ENCODE data around the gene COG2.

Gene COG2

DNA sequence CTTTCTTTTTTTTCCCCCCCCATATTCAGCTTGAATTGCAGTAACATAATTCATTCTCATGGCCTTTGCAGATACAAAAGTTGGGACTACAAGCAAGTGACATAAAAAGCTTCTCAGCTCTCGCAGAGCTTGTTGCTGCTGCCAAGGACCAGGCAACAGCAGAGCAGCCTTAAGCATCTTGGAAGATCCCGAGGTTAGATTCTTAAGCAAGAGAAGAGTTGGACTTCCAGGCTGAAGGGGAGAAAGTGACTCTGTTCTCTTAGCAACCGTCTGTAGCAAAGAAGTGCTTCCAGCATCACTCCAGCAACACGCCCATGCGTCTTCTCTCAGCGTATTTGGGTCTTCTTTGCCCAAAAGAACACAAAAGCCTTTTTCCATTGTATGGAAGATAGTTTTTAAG, 50.9 kb downstream of the COG2 start:
- Histone ChIP-seq H4K8ac (ENCODE audit: low read depth, low read length) (no peak overlapping the region), H3K79me2 (ENCODE audit: control insufficient read depth, insufficient read depth, low read length) (no peaks in the 10 kb centered on the region), H3K4ac (ENCODE audit: low read depth, low read length) (no peak overlapping the region), H3K27me3 (ENCODE audit: insufficient read depth, low read length, poor library complexity) (no peaks in the 10 kb centered on the region), H3K9ac (ENCODE audit: low read length) (no peak overlapping the region), H2BK120ac (ENCODE audit: low read depth, low read length) (no peak overlapping the region), H3K18ac (ENCODE audit: low read length) (no peak overlapping the region), H4K5ac (ENCODE audit: low read length) (no peak overlapping the region), H3K4me3 (ENCODE audit: low read length) (no peak overlapping the region), H3K23ac (ENCODE audit: low read length) (no peak overlapping the region), H2AK5ac (ENCODE audit: low read length) (no peak overlapping the region), H3K4me2 (ENCODE audit: low read length) (no peak overlapping the region), H3K56ac (ENCODE audit: low read length) (no peak overlapping the region), H2BK5ac (ENCODE audit: low read length) (no peak overlapping the region), H3K79me1 (ENCODE audit: low read length) (no peaks in the 10 kb centered on the region), H3K27ac (ENCODE audit: low read depth, low read length) (no peak overlapping the region), H3K36me3 (ENCODE audit: control insufficient read depth, insufficient read depth, low read length) (peaks cover 2% of the 10 kb centered on the region), H3K4me1 (ENCODE audit: control insufficient read depth, low read depth, low read length) (no peaks in the 10 kb centered on the region), H2BK15ac (replicated peaks; ENCODE audit: low read depth) (no peak overlapping the region)
- WGBS (ENCODE audit: extremely low coverage, insufficient coverage, low lambda C conversion rate), result no CpG with 5 or more reads among the region's 6 CpGs
- no peak for DNase-seq

DNA sequence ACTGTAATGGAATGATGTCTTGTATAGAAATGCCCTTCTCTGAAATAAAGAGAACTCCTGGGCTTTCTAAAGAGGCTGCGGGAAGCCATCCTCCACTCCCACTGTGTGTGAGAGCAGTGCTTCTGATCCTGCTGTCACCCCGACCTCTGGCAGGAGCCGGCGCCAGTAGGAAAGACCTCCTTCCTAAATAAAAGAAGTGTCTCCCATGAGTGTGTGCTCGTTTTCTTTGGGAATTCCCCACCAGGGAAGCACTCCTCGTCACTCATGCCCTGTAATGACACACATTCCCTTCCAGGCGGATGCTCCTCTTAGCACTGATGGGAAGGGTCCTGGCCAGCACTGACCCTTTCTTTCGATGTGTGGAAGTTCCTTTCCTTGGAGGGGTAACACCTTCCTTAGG, 51.5 kb downstream of the COG2 start:
- no peak overlapping the region for H4K5ac ChIP-seq (ENCODE audit: low read length)
- no peak for DNase-seq
- H3K79me1 ChIP-seq (ENCODE audit: low read length), result no peaks in the 10 kb centered on the region
- no peak overlapping the region for H3K23ac ChIP-seq (ENCODE audit: low read length)
- no peak overlapping the region for H3K56ac ChIP-seq (ENCODE audit: low read length)
- H2AK5ac ChIP-seq (ENCODE audit: low read length), result no peak overlapping the region
- H3K9ac ChIP-seq (ENCODE audit: low read length), result no peak overlapping the region
- no peaks in the 10 kb centered on the region for H3K4me1 ChIP-seq (ENCODE audit: control insufficient read depth, low read depth, low read length)
- WGBS (ENCODE audit: extremely low coverage, insufficient coverage, low lambda C conversion rate), result no CpG with 5 or more reads among the region's 8 CpGs
- H2BK120ac ChIP-seq (ENCODE audit: low read depth, low read length), result no peak overlapping the region
- H3K79me2 ChIP-seq (ENCODE audit: control insufficient read depth, insufficient read depth, low read length), result no peaks in the 10 kb centered on the region
- H3K18ac ChIP-seq (ENCODE audit: low read length), result no peak overlapping the region
- H3K36me3 ChIP-seq (ENCODE audit: control insufficient read depth, insufficient read depth, low read length), result peaks cover 2% of the 10 kb centered on the region
- H2BK15ac ChIP-seq (replicated peaks; ENCODE audit: low read depth), result no peak overlapping the region
- no peaks in the 10 kb centered on the region for H3K27me3 ChIP-seq (ENCODE audit: insufficient read depth, low read length, poor library complexity)
- no peak overlapping the region for H2BK5ac ChIP-seq (ENCODE audit: low read length)
- H3K27ac ChIP-seq (ENCODE audit: low read depth, low read length), result no peak overlapping the region
- no peak overlapping the region for H3K4ac ChIP-seq (ENCODE audit: low read depth, low read length)
- H3K4me2 ChIP-seq (ENCODE audit: low read length), result no peak overlapping the region
- no peak overlapping the region for H4K8ac ChIP-seq (ENCODE audit: low read depth, low read length)
- H3K4me3 ChIP-seq (ENCODE audit: low read length), result no peak overlapping the region

GRCh38 chr1:230694464-230694863, 52.2 kb downstream of the COG2 start:
- Histone ChIP-seq H3K4me1 (ENCODE audit: control insufficient read depth, low read depth, low read length) (no peaks in the 10 kb centered on the region), H2BK5ac (ENCODE audit: low read length) (no peak overlapping the region), H3K4ac (ENCODE audit: low read depth, low read length) (no peak overlapping the region), H3K23ac (ENCODE audit: low read length) (no peak overlapping the region), H4K8ac (ENCODE audit: low read depth, low read length) (no peak overlapping the region), H2BK15ac (replicated peaks; ENCODE audit: low read depth) (no peak overlapping the region), H2BK120ac (ENCODE audit: low read depth, low read length) (no peak overlapping the region), H3K4me2 (ENCODE audit: low read length) (no peak overlapping the region), H3K4me3 (ENCODE audit: low read length) (no peak overlapping the region), H3K18ac (ENCODE audit: low read length) (no peak overlapping the region), H3K79me2 (ENCODE audit: control insufficient read depth, insufficient read depth, low read length) (no peaks in the 10 kb centered on the region), H2AK5ac (ENCODE audit: low read length) (no peak overlapping the region), H3K79me1 (ENCODE audit: low read length) (no peaks in the 10 kb centered on the region), H3K27me3 (ENCODE audit: insufficient read depth, low read length, poor library complexity) (no peaks in the 10 kb centered on the region), H3K9ac (ENCODE audit: low read length) (no peak overlapping the region), H3K36me3 (ENCODE audit: control insufficient read depth, insufficient read depth, low read length) (peaks cover 2% of the 10 kb centered on the region), H4K5ac (ENCODE audit: low read length) (no peak overlapping the region), H3K56ac (ENCODE audit: low read length) (no peak overlapping the region), H3K27ac (ENCODE audit: low read depth, low read length) (no peak overlapping the region)
- DNase-seq, result no peak
- no CpG with 5 or more reads among the region's 4 CpGs for WGBS (ENCODE audit: extremely low coverage, insufficient coverage, low lambda C conversion rate)

DNA sequence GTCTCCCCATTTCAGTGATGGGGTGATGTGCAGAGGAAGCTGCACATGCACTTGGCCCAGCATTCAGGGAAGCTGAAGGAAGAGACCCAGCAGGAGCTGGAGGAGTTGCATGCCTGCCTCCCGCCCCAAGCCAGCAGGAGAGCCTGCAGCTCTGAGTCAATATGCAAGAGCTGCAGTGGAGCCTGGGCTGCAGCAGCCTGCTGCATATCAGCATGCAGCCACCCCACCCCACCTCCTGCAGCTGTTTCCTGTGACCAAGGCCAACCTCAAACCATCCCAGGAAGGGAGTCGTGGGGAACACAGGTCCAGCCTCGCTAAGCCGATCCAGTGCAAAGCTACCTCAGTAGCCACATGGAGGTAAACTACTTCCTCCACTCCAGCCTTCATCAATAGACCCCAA, 52.7 kb downstream of the COG2 start:
- no peak overlapping the region for H4K8ac ChIP-seq (ENCODE audit: low read depth, low read length)
- H3K9ac ChIP-seq (ENCODE audit: low read length), result no peak overlapping the region
- no peak overlapping the region for H2AK5ac ChIP-seq (ENCODE audit: low read length)
- no peak overlapping the region for H3K4ac ChIP-seq (ENCODE audit: low read depth, low read length)
- DNase-seq, result no peak
- H2BK120ac ChIP-seq (ENCODE audit: low read depth, low read length), result no peak overlapping the region
- H3K56ac ChIP-seq (ENCODE audit: low read length), result no peak overlapping the region
- H3K4me1 ChIP-seq (ENCODE audit: control insufficient read depth, low read depth, low read length), result no peaks in the 10 kb centered on the region
- H3K23ac ChIP-seq (ENCODE audit: low read length), result no peak overlapping the region
- no CpG with 5 or more reads among the region's 4 CpGs for WGBS (ENCODE audit: extremely low coverage, insufficient coverage, low lambda C conversion rate)
- no peaks in the 10 kb centered on the region for H3K27me3 ChIP-seq (ENCODE audit: insufficient read depth, low read length, poor library complexity)
- H2BK15ac ChIP-seq (replicated peaks; ENCODE audit: low read depth), result no peak overlapping the region
- no peaks in the 10 kb centered on the region for H3K79me2 ChIP-seq (ENCODE audit: control insufficient read depth, insufficient read depth, low read length)
- H3K27ac ChIP-seq (ENCODE audit: low read depth, low read length), result no peak overlapping the region
- H3K36me3 ChIP-seq (ENCODE audit: control insufficient read depth, insufficient read depth, low read length), result peaks cover 2% of the 10 kb centered on the region
- no peak overlapping the region for H3K4me2 ChIP-seq (ENCODE audit: low read length)
- no peak overlapping the region for H3K4me3 ChIP-seq (ENCODE audit: low read length)
- no peak overlapping the region for H3K18ac ChIP-seq (ENCODE audit: low read length)
- no peaks in the 10 kb centered on the region for H3K79me1 ChIP-seq (ENCODE audit: low read length)
- no peak overlapping the region for H4K5ac ChIP-seq (ENCODE audit: low read length)
- H2BK5ac ChIP-seq (ENCODE audit: low read length), result no peak overlapping the region

GRCh38 chr1:230696218-230696617, 53.9 kb downstream of the COG2 start:
- no peaks in the 10 kb centered on the region for H3K27me3 ChIP-seq (ENCODE audit: insufficient read depth, low read length, poor library complexity)
- H2AK5ac ChIP-seq (ENCODE audit: low read length), result no peak overlapping the region
- no peaks in the 10 kb centered on the region for H3K79me1 ChIP-seq (ENCODE audit: low read length)
- peaks cover 2% of the 10 kb centered on the region for H3K36me3 ChIP-seq (ENCODE audit: control insufficient read depth, insufficient read depth, low read length)
- no peak overlapping the region for H3K18ac ChIP-seq (ENCODE audit: low read length)
- H3K4me2 ChIP-seq (ENCODE audit: low read length), result no peak overlapping the region
- no peak overlapping the region for H3K23ac ChIP-seq (ENCODE audit: low read length)
- H2BK120ac ChIP-seq (ENCODE audit: low read depth, low read length), result no peak overlapping the region
- no peak overlapping the region for H4K8ac ChIP-seq (ENCODE audit: low read depth, low read length)
- no peak overlapping the region for H3K9ac ChIP-seq (ENCODE audit: low read length)
- no peak for DNase-seq
- H2BK5ac ChIP-seq (ENCODE audit: low read length), result no peak overlapping the region
- H3K79me2 ChIP-seq (ENCODE audit: control insufficient read depth, insufficient read depth, low read length), result no peaks in the 10 kb centered on the region
- no peak overlapping the region for H3K4ac ChIP-seq (ENCODE audit: low read depth, low read length)
- no CpG with 5 or more reads among the region's 8 CpGs for WGBS (ENCODE audit: extremely low coverage, insufficient coverage, low lambda C conversion rate)
- H3K27ac ChIP-seq (ENCODE audit: low read depth, low read length), result no peak overlapping the region
- H2BK15ac ChIP-seq (replicated peaks; ENCODE audit: low read depth), result no peak overlapping the region
- H3K56ac ChIP-seq (ENCODE audit: low read length), result no peak overlapping the region
- no peaks in the 10 kb centered on the region for H3K4me1 ChIP-seq (ENCODE audit: control insufficient read depth, low read depth, low read length)
- H4K5ac ChIP-seq (ENCODE audit: low read length), result no peak overlapping the region
- H3K4me3 ChIP-seq (ENCODE audit: low read length), result no peak overlapping the region

DNA sequence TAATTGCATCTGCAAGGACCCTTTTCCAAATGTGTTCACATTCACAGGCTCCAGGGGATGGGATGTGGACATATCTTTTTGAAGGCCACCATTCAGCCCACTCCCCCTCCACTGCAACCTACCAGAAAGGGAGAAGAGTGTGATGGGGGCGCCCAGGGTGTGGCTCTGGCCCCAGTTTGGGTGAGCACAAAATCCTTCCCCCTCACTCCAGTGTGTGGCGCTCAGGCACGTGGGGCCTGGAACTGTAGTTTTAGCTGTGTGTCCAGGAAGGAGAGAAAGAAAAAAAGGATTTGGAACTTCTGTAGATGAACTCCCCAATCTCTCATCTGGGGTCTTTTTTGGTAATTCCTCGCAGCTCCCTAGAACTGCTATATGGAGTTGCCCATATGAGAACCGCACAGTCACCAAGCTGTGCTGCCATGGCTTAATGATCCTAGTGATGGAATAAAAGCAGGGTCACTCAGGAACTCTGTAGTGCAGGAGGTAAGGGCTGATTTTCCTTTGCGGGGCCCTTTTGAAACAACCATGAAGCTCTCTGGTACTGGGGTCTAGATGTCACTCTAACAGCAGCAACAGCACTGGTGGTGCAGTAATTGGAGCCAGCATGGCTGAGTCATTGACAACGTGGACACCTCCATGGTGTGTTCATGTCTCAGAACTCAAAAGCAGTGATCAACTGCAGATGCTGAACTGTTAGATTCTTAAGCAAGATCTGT, 54.6 kb downstream of the COG2 start:
- no peak overlapping the region for H2AK5ac ChIP-seq (ENCODE audit: low read length)
- H3K56ac ChIP-seq (ENCODE audit: low read length), result no peak overlapping the region
- H3K18ac ChIP-seq (ENCODE audit: low read length), result no peak overlapping the region
- H2BK5ac ChIP-seq (ENCODE audit: low read length), result no peak overlapping the region
- no CpG with 5 or more reads among the region's 7 CpGs for WGBS (ENCODE audit: extremely low coverage, insufficient coverage, low lambda C conversion rate)
- no peak overlapping the region for H3K23ac ChIP-seq (ENCODE audit: low read length)
- no peak overlapping the region for H4K5ac ChIP-seq (ENCODE audit: low read length)
- DNase-seq, result no peak
- H3K4me3 ChIP-seq (ENCODE audit: low read length), result no peak overlapping the region
- H3K27me3 ChIP-seq (ENCODE audit: insufficient read depth, low read length, poor library complexity), result no peaks in the 10 kb centered on the region
- H2BK15ac ChIP-seq (replicated peaks; ENCODE audit: low read depth), result no peak overlapping the region
- no peaks in the 10 kb centered on the region for H3K79me1 ChIP-seq (ENCODE audit: low read length)
- H3K4me1 ChIP-seq (ENCODE audit: control insufficient read depth, low read depth, low read length), result no peaks in the 10 kb centered on the region
- no peaks in the 10 kb centered on the region for H3K79me2 ChIP-seq (ENCODE audit: control insufficient read depth, insufficient read depth, low read length)
- H3K9ac ChIP-seq (ENCODE audit: low read length), result no peak overlapping the region
- no peak overlapping the region for H4K8ac ChIP-seq (ENCODE audit: low read depth, low read length)
- H3K4me2 ChIP-seq (ENCODE audit: low read length), result no peak overlapping the region
- H3K36me3 ChIP-seq (ENCODE audit: control insufficient read depth, insufficient read depth, low read length), result peaks cover 2% of the 10 kb centered on the region
- no peak overlapping the region for H3K27ac ChIP-seq (ENCODE audit: low read depth, low read length)
- H3K4ac ChIP-seq (ENCODE audit: low read depth, low read length), result no peak overlapping the region
- no peak overlapping the region for H2BK120ac ChIP-seq (ENCODE audit: low read depth, low read length)
